ENCODE measurements around the gene HNRNPUL1.
"Not testable (repeated sequence)": the region's sequence is repeated elsewhere in the genome, so short reads cannot be mapped to it uniquely, and the experiment has no call there.

The HNRNPUL1 gene

DNA sequence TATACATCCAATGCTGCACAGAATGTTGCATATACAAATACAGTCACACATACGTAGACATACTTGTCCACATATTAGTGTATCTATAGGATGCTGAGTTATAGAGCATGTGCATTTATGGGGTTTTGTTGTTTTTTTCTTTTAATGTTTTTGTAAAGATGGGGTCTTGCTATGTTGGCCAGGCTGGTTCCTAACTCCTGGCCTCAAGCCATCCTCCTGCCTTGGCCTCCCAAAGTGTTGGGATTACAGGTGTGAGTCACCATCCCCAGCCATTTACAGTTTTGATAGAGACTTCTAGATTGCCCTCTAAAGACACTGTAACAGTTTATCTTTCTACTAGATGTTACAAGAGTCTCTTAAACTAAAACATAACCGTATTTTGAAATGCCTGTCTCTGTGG lies 14.3 kb downstream of the HNRNPUL1 start:
- no peak for DNase-seq

DNA sequence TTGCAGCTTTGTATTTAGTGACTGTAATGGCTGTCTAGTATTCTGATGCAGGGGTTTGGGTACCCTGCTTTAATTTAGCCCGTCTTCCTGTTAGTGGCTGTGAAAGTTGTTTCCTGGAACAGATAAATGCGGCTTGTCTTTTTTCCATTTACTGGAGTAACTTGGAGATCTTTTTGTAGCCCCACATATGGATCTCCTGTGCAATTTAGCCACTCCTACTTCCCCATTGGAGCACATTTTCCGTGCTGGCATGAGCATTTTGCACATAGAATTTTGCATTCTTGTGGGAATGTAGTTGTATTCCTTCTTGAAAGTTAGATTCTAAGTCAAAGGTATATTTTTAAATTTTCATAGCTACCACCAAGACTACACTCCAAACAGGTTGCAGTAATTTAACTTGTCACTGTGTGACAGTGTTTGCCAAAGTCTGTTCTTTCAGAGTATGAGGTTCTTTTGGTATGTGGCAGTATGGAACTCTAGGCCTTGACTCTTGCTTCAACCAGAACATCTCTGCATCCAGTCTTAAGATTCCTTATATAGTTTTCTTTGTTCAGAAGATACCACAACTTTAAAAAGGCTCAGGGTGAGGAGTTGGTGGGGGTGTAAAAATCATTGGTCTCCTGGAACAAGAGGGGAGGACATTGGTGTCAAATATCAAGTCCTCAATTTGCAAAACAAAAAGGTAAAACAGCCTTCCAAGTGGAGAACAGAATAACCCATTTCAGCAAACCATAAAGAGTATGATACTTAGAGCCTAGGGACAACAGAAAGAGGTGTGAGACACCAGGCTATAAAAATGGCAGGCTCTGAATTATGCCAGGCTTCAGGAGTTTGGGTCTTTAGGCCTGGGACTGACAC lies 24.7 kb downstream of the HNRNPUL1 start:
- DNase-seq: no peak

DNA sequence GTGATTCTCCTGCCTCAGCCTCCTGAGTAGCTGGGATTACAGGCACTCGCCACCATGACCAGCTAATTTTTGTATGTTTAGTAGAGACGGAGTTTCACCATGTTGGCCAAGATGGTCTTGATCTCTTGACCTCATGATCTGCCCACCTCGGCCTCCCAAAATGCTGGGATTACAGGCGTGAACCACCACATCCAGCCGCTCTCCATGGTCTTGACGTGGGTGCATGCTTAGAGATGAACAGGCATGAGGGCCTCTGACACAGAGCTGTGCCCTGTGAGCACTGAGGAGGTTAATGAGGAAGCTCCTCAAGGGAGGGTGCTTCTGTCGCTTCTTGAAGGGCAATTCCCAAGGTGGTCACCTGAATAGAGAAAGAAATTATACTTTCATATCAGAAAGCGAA lies 25.6 kb downstream of the HNRNPUL1 start:
- DNase-seq: not testable (repeated sequence)

DNA sequence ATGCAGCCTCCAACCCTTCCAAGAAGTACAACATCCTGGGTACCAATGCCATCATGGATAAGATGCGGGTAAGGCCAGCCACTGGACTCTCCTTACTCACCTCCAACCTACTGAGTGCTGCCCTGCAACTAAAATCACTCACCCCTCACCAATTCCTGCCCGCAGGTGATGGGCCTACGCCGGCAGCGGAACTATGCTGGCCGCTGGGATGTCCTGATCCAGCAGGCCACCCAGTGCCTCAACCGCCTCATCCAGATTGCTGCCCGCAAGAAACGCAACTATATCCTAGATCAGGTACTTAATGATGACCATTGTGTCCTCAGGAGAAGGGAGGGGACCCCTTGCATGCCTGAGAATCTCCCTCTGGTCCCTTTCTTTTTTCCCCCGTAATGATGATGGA lies 30.2 kb downstream of the HNRNPUL1 start:
- DNase-seq: no peak

DNA sequence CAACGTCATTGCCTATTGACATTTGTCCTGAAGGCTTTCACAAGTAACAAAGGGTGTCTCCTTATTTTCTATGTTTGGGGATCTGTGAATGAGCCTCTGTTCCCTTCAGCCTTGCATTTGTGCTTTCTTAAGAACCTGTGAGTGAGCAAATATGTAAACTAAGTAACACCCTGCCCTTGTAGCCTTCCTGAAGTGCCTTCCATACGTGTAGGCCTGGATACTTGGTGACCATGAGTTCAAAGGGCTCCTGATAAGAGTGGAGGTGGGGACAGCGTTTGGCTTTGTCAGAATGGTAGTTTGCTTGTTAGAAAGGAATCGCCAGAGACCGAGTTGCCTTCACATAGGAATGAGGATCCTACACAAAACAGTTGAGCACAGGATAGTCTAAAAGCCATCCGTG lies 31.3 kb downstream of the HNRNPUL1 start:
- DNase-seq: no peak

DNA sequence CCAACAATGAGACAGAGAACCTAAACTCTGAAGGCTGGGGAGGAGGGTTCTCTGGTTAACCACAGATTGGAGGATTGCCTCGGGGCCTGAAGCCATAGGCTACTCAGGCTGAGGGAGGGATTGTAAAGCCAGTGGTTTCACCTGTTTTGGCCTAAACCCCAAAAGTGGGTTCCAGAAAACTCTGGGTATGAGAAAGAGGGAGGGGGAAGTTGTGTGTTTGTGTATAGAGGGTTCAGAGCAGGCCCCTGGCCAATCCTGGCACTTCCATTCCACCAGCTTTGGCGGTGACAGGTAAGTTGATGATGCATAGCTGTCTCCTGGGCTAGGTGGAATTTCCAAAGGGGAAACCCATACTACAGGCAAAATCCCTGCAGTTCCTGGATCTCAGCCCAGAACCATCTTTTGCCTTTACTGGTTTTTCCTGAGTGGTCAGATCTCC lies 32.3 kb downstream of the HNRNPUL1 start:
- DNase-seq: no peak

DNA sequence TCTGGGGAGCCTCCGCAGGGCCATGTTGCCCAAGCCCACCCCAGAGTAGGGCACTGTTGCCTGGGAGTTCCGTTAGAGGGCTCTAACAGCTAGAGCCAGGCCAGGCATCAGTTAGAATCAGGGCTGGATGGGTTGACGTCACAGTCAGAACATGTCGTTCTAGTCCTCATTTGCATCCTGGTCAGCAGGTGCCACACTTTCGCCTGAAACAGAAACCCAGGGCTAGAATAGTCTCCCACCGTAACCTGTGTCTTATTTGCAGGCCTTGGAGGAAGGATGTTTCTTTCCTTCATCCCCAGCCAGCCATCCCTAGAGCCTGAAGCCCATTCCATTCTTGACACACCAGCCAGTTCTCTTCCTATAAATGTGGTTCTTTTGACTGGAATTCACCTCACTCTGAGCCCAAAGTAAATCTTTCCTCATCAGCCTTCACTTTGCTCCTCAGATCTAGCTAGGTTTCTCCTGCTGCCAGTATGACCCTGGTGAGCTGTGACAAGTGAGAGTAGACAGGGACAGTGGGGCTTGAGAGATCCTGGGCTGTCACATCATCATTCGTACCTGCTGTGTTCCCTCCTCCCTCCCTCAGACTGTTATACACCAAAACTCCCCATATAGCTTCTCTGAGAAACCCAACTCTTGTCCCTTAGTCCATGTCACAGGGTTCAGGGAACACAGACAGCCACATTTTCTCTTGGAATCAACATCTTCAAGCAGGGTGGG lies 33.6 kb downstream of the HNRNPUL1 start:
- no peak for DNase-seq

DNA sequence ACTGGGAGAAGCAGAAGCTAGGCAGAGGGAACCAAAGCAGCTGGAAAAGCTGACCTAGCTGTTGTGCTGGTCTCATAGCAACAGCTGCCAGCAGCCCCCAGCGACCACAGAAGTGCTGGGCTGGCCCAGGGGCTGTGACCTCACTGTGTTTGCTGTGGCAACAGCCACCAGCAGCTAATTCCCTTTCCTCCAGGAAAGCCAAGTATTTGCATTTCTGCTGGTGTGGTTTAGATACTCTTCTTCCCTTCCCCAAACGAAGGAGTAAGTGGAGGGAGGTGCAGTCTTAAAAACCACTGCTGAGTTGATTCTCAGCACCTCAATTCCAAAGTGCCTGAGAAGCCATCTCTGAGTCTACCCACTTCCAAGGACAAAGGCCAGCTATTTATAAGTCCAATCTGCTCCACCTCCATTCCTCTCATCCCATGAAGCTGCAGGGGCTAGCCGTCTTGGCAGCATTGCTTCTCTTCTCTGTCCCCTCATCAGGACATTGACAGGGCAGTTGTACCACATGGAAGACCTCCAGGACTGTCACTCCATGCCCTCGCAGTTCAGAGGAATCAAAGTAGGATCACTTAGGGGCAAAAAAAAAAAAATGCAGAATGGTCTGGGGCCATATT lies 34.3 kb downstream of the HNRNPUL1 start:
- DNase-seq: peak; percentile 95

DNA sequence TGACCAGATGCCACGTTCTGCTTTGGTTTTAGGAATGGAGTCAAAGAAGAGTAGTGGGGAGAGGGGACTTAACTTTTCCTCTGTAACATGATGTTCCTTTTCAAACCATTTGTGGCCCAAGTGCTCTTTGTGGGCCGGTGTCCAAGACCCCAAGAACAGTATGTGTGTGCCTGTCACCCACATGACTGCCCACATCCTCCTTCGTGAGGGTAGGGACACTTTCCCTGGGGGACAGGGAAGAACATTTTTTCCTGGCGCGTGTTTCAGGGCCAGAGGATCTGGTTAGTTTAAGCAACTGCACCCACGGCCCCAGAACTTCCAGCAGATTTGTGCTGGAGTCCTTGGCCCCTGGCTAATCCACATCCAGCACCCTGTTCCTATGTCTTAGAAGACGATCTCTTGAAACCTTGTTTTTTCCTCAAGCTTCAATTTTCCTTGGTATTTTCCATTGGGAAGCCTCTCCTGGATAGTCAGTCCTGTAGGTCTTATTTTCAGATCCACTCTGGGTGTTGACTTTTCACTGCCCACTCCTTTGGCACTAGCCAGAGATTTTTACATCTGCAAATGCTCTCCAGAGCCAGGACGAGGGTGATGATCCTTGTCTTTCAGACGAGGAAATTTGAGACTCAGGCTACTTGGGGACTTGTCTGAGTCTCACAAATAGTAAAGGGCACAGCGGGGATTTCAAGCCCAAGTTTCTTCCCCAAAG lies 35.0 kb downstream of the HNRNPUL1 start:
- peak; percentile 54 for DNase-seq

DNA sequence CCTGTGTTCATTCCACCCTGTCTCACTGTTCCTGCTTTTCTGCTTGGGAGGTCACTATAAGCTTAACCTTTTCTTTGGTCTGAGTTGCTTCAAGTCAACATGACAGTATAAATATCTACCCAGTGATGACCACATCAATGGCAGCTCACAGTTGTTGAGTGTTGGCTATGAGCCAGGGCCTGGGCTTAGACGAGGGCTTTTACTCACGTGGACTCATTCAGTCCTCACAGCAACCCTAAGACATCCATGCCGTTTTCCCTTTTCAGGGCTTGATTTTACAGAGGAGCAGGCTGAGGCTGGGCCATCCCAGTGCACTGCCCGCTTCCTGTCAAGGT lies 35.5 kb downstream of the HNRNPUL1 start:
- DNase-seq: peak; percentile 79

DNA sequence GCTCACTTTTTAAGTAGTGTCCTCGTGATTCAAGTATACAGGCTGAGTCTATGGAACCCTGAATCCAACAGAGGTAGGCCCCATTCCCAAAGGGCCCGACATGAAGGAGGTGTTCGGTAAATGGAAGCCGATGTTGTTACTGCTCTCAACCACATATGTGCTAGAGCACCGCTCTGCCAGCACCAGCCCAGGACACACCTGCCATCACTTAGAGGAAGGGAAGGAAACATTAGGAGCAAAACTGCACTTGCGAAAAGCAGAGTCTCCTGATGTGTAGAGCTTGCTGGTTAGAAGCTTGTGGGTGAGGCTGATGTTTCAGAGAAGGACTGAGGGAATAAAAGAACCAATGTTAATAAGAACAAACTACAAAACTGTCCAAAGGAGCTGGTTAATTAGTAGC lies 36.4 kb downstream of the HNRNPUL1 start:
- no peak for DNase-seq

DNA sequence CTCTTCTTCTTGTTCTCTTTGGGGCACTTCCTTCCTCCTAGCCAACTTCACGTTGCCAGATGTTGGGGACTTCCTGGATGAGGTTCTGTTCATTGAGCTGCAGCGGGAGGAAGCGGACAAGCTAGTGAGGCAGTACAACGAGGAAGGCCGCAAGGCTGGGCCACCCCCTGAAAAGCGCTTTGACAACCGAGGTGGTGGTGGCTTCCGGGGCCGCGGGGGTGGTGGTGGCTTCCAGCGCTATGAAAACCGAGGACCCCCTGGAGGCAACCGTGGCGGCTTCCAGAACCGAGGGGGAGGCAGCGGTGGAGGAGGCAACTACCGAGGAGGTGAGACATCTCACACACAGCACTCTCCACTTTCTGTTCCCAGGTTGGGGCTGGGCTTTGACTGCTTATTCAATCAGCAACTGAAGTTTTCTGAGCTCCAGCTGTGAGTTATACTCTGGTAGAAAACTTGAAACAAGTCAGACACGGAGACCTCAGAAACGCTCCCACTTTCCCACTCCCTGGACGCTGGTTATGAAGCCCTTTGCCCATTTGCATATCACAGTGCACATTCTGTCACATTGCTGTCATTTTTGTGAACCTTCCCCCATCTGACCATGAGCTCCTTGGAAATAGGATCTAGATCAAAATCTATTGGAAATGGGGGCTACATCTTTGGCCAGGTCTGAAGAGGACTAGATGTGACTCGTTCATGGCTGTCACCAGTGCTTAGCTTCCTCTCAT lies 38.6 kb downstream of the HNRNPUL1 start:
- peak; percentile 35 for DNase-seq

DNA sequence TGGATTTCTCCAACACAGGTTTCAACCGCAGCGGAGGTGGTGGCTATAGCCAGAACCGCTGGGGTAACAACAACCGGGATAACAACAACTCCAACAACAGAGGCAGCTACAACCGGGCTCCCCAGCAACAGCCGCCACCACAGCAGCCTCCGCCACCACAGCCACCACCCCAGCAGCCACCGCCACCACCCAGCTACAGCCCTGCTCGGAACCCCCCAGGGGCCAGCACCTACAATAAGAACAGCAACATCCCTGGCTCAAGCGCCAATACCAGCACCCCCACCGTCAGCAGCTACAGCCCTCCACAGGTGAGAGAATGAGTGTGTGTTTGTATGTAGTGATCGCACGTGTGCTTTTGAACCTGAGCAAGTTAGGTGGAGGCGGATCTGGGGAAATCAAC lies 39.8 kb downstream of the HNRNPUL1 start:
- DNase-seq: no peak

DNA sequence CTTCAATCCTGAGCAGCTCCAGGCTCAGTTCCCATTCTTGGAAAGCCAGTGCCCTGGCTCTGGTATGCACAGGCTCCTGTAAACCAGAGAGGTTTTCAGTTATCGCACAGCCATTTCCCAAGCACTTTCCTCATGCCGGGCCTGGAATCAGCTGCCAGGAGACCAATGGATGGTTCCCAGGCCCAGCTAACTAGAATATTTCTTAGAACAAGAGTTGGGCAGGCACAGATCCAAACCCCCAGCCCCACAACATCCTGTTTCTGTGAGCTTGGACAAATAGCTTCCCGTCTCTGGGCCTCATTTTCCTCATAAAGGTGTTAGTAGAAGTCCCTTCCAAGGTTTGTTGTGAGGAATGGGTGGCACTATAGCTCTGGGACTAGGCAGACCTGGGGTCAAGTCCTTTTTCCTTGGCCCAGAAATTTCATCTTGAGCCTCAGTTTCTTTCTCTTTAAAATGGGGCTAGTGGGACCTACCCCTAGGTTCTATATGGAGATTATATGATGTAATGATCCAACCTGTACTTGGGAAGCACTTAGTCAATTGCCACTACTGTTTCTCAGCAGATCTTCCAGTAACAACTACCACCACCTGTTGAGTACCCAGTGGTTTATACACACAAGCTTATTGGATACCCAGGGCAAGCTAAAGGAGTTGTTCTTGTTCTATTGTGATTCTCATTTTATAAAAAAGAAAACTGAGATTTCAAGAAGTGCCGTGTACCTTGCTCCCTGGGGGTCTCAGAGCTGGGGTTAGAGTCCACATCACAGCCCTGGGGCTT lies 40.7 kb downstream of the HNRNPUL1 start:
- no peak for DNase-seq

DNA sequence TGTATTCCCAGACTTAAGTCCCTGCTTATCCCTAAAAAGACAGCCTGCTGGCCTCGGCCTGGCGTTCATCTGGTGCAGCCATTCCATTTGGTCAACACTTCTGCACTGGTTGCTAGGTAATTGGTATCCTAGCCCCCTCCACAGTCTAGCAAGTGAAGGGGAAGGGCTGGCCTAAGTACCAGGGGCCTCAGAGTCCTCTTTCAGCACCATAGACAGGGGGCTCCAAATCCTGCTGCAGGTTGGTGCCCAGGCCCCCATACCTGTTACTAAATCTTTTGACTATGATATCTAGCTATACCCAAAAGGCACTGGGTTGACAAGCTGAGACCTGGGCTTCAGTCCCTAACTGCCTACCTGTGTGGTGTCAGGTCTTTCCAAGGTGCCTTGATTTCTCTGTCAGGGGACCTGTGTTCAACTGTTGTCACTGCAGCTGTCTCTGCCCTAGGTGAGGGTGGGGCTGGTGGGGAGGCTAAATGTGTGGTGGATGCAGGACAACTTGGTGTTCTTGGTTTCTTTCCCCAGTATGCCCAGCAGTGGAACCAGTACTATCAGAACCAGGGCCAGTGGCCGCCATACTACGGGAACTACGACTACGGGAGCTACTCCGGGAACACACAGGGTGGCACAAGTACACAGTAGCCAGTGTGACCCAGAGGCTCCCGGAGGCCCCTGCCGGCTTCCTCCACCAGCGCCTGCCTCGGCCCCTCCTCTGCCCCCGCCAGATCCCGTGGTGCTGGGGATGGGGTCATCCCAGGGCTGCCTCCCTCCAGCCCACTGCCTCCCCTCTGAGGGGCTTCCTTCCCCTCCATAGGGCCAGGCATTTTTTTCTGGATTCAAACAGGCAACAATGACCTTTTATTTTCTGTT lies 42.0 kb downstream of the HNRNPUL1 start:
- no peak for DNase-seq

DNA sequence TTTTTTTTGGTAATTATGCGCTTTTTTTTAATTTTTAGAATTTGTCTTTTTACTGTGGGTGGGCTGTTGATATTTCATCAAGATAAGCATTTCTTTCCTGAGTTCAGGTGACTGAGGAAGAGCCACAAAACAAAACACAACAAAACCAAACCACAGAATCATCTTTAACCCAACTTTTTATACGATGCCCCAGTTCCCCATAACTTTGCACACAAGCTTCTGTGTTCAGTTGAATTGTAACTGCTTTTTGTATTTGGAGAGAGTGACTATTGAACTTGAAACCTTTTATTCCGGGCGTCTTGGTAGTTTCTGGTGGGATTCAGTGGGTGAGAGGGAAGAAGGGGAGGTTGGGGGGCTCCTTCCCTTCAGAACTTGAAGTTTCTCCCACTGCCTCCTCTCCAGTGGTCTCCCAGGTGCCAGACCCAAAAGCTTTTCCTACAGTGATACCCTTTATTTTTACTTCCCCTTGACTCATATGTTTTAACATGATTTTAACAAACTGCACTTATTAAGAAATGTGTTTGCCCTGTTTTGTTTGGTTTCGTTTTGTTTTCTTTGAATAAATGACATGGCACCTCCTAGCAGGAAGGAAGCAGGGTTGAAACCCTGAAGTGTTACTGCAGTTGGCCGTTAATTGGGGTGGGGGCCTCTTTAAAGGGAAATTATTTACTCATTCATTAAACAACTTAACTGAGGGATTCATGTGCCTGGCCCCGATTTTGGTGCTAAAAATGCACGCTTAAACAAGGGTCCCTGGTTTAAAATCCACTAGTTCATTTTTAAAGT lies 43.1 kb downstream of the HNRNPUL1 start:
- no peak for DNase-seq

DNA sequence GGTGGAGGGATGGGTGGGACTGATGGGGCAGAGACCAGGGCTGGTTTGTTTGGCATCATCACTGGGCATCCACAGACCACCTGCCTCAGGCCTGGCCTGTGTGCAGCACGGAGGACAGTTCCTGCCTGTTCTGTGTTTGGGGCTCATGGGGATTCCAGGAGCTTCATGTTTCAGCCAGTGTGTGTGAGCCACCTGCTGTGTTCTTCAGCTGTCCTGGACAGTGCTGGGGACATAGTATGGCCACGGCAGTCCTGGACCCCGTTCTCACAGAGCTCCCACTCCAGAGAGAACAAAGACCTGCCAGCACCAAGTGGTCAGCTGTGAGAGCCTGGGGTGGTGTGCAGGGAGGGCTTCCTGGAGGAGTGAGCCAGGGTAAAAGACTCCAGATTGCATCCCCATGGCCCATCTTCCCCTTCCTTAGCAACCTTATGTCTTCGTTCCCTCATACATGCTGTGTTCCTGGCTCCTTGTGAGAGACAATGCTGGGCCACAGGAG lies 43.8 kb downstream of the HNRNPUL1 start:
- DNase-seq: peak; percentile 64

DNA sequence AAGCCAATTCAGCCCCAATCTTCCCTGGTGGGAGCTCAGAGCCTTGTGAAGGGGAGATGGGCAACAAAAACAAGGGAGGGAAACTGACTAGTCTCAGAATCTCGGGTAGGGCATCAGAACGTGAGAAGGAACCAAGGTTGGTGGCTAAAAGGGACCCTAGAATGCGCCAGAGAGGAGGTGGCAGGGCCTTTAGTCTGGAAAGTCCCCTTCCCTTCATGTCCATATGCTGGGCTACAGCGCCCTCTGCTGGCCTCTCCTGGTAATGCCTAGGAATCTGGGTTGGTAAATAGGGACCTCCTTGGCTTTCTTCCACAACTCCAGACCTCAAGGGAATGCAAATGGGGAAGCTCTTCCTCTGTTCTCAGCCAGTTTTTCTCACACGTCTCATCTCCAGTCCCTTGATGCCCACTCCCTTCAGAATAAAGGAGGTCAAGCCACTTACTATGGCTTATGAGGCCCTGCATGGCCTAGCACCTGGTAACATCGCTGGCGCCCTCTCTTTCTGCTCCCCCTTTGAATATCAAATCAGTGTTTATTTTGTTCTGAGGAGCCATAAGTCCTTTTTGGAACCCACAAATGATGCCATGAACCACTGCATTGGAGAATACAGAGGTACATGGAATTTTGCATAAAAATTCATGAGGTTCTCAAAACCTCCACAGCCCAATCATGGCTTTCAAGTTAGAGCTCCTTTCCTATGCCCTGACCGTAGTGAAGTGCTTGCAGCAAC lies 44.4 kb downstream of the HNRNPUL1 start:
- peak; percentile 94 for DNase-seq

Data from femur (tissue), 1 donor.